Endothelial cell of umbilical vein (primary cell): ENCODE measurements around the gene ENOSF1.

Experiments used
- EZH2 ChIP-seq: IDR thresholded peaks from 2 replicates; pipeline ENCODE4 v1.6.1; 2012; ENCODE audit warnings: borderline replicate concordance, low read depth, mild to moderate bottlenecking, moderate library complexity, low read length, inconsistent platforms; ENCODE audit not compliant: severe bottlenecking
- POLR2A ChIP-seq: IDR thresholded peaks from 2 replicates; pipeline ENCODE4 v1.6.1; 2012; ENCODE audit warnings: low read depth, mild to moderate bottlenecking, control low read depth, low read length
- TF ChIP-seq, protein P1 (sequence below), 2 donors: IDR thresholded peaks; 1 replicate in 1 of 2; 2 replicates in 1 of 2; pipeline ENCODE4 v1.5.1; 2011; ENCODE audit warnings: low read length in 2 of 2, mild to moderate bottlenecking in 2 of 2, moderate library complexity in 2 of 2, control low read depth in 1 of 2, inconsistent platforms in 1 of 2, low read depth in 1 of 2; ENCODE audit not compliant: insufficient read depth in 1 of 2; ENCODE audit errors: extremely low read depth in 1 of 2
- TF ChIP-seq, protein P2 (sequence below): IDR thresholded peaks from 2 replicates; pipeline ENCODE4 v1.6.1; 2011; ENCODE audit not compliant: insufficient read depth, insufficient read length

GRCh38 chr18:693466-694187 lies 18.8 kb downstream of the ENOSF1 start:
- TF ChIP-seq POLR2A (no peak), EZH2 (no peak)
- TF ChIP-seq, protein P1, sequence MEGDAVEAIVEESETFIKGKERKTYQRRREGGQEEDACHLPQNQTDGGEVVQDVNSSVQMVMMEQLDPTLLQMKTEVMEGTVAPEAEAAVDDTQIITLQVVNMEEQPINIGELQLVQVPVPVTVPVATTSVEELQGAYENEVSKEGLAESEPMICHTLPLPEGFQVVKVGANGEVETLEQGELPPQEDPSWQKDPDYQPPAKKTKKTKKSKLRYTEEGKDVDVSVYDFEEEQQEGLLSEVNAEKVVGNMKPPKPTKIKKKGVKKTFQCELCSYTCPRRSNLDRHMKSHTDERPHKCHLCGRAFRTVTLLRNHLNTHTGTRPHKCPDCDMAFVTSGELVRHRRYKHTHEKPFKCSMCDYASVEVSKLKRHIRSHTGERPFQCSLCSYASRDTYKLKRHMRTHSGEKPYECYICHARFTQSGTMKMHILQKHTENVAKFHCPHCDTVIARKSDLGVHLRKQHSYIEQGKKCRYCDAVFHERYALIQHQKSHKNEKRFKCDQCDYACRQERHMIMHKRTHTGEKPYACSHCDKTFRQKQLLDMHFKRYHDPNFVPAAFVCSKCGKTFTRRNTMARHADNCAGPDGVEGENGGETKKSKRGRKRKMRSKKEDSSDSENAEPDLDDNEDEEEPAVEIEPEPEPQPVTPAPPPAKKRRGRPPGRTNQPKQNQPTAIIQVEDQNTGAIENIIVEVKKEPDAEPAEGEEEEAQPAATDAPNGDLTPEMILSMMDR (IDR thresholded peaks at IDR 0.05; ENCODE audit: extremely low read depth in 1 of 2, insufficient read depth in 1 of 2, low read depth in 1 of 2, low read length in 2 of 2) = no peak
- TF ChIP-seq, protein P2, sequence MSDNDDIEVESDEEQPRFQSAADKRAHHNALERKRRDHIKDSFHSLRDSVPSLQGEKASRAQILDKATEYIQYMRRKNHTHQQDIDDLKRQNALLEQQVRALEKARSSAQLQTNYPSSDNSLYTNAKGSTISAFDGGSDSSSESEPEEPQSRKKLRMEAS = no peak
